ENCODE results near the gene C3orf18. TPM values are rescaled to one million over a fixed set of nuclear protein-coding genes. Genes with fewer than 3 reads are reported as not detected.

Gene C3orf18
- total RNA-seq, 1 donor = 9.1 TPM

- no peak for TF ChIP-seq CTCF (IDR thresholded peaks at IDR 0.05; ENCODE audit: insufficient read depth, low read depth, low read length)
- no peak for DNase-seq (ENCODE audit: low read depth)
- H3K4me3 ChIP-seq (ENCODE audit: low read depth, low read length) = no peak overlapping the region
Observed at GRCh38 chr3:50585919-50586762, 18.6 kb upstream of the C3orf18 start.

DNA sequence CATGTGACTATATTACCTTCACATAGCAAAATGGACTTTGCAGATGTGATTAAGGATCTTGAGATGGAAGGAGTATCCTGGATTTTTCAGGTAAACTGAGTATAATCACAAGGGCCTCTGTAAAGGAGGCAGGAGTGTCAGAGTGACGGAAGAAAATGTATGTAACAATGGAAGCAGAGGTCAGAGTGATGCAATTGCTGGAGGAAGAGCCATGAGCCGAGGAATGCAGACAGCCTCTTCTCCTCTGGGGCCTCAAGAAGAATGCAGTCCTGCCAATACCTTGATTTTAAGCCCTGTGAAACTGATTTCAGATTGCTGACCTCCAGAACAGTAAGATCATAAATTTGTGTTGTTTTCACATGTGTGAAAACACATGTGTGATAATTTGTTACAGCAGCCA, 16.8 kb upstream of the C3orf18 start:
- H3K4me3 ChIP-seq (ENCODE audit: low read depth, low read length) = no peak overlapping the region
- no peak for DNase-seq (ENCODE audit: low read depth)
- TF ChIP-seq CTCF (IDR thresholded peaks at IDR 0.05; ENCODE audit: insufficient read depth, low read depth, low read length) = no peak

DNA sequence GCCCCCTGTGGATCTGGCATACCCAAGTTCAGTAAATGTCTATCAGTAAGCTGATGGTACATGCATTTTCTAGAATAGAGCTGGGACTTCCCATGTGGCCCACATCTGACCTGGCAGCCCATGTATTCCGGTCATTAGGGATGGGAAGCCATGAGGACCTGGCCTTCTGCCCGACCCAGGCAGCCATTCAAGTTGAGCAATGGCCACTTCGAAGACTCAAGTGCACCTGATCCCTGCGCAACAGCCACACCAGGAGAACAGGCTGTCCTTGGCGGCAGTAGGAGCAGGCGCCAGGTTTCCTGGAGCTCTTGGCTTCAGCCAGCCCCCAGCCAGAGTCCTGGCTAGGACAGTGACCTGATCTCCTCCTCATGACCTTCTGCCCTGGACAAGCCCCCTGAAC, 16.4 kb upstream of the C3orf18 start:
- DNase-seq (ENCODE audit: low read depth) = no peak
- no peak for TF ChIP-seq CTCF (IDR thresholded peaks at IDR 0.05; ENCODE audit: insufficient read depth, low read depth, low read length)
- no peak overlapping the region for H3K4me3 ChIP-seq (ENCODE audit: low read depth, low read length)

GRCh38 chr3:50582083-50582482, 14.5 kb upstream of the C3orf18 start:
- no peak for TF ChIP-seq CTCF (IDR thresholded peaks at IDR 0.05; ENCODE audit: insufficient read depth, low read depth, low read length)
- DNase-seq (ENCODE audit: low read depth) = no peak
- H3K4me3 ChIP-seq (ENCODE audit: low read depth, low read length) = no peak overlapping the region

DNA sequence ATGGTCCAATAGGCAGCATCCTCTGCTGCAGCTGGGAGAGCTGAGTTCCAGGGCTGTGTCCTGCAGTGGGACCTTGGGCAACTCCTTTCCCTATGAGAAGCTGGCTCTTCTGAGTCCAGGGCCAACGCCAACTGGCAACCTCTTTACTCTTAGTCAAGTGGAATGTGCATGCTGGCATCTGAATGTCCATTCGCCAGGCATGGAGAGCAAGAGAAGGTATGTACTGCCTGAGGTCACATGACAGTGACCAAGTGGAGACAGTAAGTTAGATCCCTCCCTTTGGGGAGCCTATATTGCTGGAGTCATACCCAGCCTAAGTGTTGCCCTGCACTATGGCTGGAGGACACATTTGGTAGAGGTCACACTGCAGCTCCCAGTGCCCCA, 13.9 kb upstream of the C3orf18 start:
- DNase-seq (ENCODE audit: low read depth) = no peak
- H3K4me3 ChIP-seq (ENCODE audit: low read depth, low read length) = no peak overlapping the region
- no peak for TF ChIP-seq CTCF (IDR thresholded peaks at IDR 0.05; ENCODE audit: insufficient read depth, low read depth, low read length)

DNA sequence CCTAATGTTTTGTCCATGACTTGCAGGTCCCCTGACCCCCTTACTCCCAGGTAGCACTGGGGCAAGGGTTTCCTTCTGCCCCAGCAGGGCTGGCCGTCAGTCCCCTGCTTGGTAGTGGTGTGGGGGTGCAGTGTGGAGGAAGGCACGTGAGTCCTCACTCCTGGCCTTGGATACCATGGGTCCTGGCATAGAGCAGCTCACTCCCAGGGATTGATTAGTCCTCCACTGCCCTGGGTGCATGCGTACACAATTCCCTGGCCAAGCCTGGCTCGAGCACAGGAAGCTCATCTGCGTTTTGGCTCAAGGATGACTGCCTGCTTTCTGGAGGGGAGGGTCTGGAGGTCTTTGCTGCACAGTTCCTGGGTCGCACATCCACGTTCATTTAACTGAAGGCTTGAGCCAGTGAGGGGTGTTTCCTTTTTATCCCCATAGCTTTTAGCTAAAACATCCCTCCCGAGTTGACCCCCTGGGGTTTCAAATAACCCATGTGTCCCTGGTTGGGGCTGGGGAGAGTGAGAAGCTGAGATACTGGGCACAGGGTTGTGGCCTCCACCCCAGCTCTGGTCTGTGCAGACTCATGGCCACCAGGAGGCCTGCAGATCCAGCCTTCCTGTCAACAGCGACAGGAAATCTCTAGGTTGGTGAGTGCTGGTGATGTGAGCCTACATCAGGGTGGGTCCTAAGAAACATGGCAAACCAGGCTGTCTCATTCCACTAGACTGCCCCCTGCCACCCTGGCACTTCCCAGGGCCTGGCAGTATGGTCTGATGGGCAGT, 13.3 kb upstream of the C3orf18 start:
- no peak for TF ChIP-seq CTCF (IDR thresholded peaks at IDR 0.05; ENCODE audit: insufficient read depth, low read depth, low read length)
- no peak for DNase-seq (ENCODE audit: low read depth)
- H3K4me3 ChIP-seq (ENCODE audit: low read depth, low read length) = no peak overlapping the region
